Measurements from ENCODE around the gene EEF2K.
A peak's percentile ranks its signal among the peaks of the same experiment; 100 is the strongest.
"Not testable (repeated sequence)": the region's sequence is repeated elsewhere in the genome, so short reads cannot be mapped to it uniquely, and the experiment has no call there.

The EEF2K gene

DNA sequence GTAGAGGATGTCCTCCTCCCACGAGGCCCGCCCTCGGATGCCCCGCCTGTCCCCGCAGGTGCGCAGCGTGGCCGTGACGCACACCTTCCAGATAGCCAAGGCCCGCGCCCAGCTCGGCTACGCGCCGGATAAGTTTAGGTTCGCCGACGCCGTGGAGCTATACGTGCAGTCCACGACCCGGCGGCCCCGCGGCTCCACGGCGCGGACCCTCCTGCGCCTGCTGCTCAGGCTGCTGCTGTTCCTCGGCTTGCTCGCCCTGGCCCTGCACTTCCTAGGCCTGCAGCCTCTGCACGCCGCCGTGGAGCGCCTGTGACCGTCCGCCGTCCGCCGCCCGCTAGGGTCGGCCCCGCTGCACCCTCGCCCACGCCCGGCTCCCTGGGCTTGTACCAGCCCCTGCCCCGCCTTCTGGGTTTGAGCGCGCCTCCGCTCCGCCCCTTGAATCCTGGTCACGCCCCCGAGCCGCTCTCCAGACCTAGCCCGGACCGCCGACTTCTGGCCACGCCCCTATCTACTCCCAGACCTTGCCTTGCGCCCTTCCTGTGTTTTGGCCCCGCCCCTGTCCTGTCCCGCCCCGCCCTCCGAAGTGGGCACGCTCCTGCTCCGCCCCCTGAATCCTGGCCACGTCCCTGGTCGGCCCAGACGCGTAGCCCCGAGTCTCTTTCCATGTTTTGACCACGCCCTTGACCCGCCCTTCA lies 15.8 kb upstream of the EEF2K start:
- peak; percentile 100 for DNase-seq

DNA sequence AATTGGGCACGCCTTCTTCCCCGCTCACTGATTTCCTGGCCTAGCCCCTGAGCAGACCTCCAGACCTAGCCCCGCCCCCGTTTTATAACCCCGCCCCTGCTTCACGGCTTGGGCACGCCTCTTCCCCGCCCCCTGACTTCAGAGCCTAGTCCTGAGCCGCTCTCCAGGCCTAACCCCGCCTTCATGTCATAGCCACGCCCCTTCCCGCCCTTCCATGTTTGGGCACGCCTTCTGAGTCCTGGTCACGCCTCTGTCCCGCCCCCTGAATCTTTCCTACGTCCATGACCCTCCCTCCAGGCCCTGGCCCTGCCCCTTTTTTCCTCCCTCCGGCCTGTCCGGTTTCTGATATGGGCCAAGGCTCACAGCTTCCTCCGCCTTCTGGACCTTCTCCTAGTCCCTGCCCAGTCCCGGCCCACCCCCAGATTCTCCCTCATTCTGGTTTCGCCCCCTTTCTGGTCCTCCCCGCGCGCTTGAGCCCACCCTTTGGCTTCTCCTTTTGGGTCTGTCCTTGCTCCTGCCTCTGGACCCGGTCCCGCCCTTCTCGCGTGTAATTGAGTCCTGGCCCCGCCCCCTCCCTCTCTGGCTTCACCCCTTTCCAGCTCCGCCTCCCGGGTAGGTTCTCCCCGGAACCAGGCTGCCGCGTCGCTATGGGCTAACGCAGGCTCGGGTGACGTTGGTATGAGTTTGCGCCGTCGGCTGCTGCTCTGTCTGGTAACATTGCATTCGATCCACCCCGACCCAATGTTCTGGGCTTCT lies 15.1 kb upstream of the EEF2K start:
- DNase-seq: peak; percentile 100

DNA sequence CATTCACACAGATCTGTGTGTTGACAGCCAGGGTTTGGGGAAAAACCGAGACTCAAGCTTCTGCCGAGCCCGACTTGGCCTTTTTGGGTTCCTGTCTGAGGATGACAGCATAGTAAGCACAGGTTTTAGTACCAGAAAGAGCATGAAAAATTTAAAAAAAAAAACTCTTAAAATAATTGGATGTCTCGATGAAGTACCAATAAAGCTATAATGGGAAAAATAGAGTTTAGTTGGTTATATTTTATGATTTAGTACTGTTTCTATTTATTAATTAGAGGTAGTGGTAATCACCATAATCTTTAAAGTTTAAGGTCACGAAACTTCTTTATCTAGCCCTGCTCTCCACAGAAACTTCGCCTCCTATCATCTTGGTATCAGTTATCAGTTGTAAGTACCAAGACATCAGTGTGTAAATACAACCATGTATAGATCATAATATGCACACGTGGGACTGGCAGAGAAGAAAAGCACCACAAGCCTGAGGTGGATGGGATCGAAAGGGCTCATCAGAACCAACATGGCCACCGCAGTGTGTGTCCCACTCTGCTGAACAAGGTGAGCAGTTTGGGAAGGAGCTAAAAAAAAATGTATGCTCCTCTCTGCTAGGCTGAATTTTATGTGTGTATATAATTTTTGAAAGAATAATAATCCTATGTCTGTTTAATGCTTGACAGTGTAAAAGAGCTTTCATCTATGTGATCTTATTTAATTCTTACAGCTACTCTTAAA lies 14.4 kb upstream of the EEF2K start:
- DNase-seq: peak in 1 of 2 experiments; percentile 35

DNA sequence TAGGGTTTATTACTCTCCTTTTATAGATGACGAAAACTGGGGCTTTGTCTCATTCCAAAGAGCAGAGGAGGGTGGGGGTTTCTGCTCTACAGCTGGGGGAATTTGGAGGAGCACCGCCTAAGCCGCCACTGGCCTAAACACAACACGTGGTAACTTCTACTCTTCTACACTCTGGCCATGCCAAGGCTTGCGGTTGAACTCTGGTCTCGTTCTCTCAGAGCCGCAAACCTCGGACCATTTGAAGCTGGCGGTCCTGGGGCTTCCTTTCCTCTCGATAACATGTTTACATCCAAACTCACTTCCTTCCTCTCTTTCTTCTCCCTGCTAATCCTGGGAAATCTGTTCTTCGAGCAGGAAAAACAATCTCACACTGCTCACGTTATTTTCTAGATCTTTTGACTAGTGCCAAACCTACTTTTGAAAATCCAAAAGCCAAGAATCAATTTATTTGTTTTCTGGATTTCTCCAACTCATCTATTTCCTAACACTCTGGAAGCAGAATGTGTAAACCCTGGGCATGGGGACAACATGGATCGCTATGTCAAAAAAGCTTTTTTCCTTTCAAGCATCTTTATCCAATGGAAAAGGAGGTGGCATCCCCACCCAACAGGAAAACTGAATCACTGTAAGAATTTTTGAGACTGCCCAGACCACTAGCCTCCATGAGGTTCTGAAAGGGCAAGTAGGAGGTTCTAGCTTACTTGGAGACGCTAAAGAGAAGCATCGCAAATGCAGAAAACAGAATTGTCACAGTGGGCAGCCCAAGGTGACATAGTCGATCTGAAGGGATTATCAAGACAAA lies 13.6 kb upstream of the EEF2K start:
- DNase-seq: peak in 1 of 2 experiments; percentile 34

DNA sequence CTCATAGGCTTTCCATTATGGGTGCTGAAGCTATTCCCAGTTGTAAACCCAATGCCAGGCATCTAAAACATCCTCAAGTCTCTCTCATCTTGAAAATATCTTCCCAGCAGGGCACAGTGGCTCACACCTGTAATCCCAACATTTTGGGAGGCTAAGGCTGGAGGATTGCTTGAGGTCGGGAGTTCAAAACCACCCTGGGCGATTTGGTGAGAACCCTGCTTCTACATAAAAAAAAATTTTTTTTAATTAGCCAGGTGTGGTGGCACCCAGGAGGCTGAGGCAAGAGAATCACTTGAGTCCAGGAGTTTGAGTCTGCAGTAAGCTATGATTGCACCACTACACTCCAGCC lies 13.0 kb upstream of the EEF2K start:
- no peak for DNase-seq

DNA sequence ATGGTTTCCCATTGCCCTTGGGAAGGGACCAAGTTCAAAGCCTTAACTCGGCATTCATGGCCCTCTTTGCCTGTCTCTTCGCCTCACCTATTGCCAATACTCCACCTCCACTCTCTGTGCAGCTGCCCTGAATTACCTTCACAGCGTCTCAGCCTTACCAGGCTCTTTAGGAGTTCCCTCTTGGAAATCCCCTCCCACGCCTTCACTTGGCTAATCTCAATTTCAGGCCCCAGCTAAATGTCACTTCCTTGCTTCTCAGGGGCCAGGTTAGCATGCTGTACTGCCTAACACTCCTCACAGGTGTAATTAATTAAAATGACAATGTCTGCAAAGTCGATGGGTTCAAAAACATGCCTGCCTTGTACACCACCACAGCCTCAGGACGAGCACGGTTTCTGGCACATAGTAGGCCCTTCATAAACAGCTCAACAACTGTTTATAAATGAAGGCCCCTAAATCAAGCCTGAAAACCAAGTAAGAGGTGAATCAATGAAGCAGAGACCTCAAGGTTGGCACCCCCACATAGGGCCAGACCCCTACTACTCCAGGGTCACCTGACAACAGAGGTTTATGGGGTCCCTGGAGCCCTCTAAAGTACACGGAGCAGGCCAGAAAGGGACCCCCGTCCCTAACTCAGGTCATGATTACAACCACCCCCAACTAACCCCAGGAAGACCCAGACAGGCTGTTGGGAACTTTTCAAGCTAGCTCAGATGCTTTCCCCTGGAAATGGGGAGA lies 11.2 kb upstream of the EEF2K start:
- DNase-seq: no peak

DNA sequence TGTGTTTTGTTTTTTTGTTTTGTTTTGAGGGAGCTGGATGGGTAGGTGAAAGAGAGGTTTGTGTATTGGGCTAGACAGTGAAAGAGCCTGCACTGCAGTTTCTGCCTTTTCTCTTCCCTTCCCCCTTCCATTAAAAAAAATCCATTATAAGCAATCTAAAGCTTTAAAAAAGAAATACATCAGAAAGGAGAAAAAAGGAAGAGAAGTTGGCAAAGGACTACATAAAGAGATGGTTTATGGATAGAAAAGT lies 10.7 kb upstream of the EEF2K start:
- no peak for DNase-seq

DNA sequence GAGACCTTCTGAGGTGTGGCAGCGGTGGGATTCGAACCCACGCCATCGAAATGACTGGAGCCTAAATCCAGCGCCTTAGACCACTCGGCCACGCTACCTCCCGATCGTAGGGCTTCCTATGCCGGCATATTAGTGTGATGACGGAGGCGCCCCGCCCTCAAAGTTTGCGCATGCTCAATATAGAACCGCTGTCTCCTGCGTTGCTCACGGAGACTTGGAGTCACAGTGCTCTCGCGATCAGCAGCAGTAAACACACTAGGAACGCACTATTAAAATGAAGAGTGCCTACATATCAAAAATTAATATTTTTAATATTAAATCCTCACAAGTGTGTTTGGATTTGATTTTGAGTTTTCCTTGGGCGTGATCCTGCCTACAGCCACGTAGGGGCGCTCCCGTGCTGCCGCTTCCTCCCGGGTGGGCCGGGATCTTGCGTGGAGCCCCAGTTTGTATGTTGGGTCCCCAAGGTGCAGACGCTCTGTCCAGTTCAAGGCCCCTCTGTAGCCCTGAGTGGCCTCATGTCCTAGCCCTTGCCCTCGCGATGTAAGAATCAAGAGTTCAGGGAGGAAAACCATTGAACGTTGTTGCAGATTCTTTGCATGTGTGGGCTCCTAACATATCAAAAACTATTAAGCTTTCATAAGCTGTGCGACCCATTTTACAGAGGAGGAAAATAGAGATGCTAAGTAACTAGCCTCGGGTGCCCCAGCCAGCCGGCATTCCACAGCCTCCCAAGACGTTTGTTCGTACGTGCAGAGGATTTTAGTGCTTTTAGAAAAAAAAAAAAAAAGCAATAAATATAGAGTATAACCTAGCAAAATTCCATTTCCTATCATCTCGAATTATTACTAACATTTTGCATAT lies 10.2 kb upstream of the EEF2K start:
- DNase-seq: peak; percentile 84 to 88

DNA sequence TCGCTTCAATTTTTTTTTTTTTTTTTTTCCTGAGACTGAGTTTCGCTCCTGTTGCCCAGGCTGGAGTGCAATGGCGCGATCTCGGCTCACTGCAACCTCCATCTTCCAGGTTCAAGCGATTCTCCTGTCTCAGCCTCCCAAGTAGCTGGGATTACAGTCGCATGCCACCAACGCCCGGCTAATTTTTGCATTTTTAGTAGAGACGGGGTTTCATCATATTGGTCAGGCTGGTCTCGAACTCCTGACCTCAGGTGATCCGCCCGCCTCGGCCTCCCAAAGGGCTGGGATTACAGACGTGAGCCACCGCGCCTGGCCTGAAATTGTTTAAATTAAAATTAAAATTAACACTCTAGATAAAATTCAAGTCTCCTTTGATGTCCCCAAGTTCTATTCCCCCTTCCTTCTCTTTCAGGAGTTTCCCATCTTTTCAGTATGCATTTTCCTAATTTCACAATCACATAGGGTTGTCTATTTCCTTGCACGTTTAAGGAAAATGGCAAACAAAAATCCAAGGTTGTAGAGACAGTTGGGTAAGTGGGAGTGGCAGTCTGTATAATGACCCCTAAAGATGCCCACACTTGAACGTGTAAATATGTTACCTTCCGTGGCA lies 9.4 kb upstream of the EEF2K start:
- DNase-seq: not testable (repeated sequence)

DNA sequence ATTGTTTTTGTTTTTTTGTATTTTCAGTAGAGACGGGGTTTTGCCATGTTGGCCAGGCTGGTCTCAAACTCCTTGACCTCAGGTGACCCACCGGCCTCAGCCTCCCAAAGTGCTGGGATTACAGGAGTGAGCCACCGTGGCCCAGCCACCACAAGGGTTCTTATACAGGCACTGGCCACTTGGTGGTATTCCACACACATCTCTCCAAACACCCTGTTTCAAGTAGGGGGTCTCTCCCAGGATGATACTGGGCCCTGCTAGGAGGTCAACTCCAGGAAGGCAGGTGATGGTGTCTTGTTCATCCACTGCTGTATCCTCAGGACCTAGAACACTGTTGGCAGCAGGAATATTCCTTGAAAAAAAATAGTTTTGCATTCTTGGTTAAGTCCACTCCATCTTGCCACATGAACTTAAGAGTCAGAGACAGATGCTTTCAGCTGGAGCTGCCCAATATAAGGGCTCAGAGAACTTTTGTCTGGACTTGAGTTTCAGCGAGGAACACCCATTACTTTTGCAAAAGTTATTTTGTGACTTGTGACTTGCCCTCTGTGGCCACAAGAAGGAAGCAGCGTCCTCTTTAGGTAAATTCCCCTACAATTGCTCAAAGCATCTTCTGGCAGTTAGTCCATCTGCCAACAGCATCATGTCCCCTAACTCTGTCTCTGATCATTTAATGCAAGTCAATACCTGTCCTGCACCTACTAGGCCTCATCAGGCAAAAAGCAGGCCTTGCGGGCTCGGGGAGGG lies 7.4 kb upstream of the EEF2K start:
- no peak for DNase-seq

DNA sequence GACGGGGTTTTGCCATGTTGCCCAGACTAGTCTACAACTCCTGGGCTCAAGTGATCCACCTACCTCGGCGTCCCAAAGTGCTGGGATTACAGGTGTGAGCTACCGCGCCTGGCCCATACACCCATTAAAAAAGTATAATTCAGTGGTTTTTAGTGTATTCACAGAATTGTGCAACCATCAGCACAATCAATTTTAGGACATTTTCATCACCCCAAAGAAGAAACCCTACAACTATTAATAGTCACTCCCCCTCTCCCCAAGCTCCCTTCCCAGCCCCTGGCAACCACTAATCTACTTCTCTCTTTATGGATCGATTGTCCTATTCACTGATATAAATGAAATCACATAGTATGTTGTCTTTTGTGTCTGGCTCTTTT lies 3.8 kb upstream of the EEF2K start:
- no peak for DNase-seq

DNA sequence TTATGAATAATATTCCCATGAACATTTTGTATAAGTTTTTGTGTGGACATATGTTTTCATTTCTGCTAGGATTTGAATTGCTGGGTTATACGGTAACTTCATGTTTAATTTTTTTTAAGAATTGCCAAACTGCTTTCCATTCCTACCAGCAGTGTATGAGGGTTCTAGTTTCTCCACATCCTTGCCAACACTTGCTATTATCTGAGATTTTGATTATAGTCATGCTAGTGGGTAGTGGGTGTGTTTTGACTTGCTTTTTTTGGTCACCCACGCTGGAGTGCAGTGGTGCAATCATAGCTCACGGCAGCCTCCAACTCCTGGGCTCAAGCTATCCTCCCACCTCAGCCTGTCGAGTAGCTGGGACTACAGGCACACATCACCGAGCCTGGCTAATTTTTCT lies 3.0 kb upstream of the EEF2K start:
- no peak for DNase-seq

DNA sequence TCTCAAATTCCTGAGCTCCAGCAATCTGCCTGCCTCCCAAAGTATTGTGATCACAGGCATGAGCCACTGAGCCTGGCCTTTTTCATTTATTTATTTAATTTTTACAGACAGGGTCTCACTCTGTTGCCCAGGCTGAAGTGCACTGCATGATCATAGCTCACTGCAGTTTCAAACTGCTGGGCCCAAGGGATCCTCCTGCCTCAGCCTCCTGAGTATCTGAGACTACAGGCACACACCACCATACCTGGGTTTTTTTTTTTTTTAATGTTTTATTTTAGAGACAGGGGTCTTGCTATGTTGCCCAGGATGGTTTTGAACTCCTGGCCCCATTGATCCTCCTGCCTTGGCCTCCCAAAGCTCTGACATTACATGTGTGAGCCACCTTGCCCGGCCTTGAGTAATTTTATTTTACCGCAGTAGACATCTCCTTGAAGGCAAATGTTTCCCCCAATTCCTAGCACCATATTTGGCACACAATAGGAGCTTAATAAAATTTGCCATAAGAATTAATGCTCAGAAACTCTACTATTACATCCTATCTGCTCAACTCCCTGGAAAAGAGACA lies 1.9 kb upstream of the EEF2K start:
- no peak for DNase-seq

DNA sequence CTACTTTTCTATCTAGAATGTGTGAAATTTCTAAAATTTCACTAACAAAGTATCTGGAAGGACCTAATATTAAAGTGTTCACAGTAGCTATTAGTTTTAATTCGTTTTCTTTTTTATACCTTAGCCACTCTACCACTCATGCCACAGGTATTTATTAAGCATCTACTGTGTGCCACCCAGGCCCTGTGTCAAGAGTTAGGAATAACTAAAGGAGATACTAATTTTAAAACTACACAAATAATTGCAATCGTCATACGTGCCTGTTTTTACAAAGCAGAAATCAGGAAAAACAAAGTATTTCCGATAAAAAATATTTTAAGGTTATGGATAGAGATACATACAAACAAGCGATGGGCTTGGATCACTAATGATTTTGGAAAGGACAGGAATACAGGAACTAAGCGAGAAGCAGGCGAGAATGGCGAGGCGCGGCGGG lies 483 bp upstream of the EEF2K start:
- DNase-seq: no peak

DNA sequence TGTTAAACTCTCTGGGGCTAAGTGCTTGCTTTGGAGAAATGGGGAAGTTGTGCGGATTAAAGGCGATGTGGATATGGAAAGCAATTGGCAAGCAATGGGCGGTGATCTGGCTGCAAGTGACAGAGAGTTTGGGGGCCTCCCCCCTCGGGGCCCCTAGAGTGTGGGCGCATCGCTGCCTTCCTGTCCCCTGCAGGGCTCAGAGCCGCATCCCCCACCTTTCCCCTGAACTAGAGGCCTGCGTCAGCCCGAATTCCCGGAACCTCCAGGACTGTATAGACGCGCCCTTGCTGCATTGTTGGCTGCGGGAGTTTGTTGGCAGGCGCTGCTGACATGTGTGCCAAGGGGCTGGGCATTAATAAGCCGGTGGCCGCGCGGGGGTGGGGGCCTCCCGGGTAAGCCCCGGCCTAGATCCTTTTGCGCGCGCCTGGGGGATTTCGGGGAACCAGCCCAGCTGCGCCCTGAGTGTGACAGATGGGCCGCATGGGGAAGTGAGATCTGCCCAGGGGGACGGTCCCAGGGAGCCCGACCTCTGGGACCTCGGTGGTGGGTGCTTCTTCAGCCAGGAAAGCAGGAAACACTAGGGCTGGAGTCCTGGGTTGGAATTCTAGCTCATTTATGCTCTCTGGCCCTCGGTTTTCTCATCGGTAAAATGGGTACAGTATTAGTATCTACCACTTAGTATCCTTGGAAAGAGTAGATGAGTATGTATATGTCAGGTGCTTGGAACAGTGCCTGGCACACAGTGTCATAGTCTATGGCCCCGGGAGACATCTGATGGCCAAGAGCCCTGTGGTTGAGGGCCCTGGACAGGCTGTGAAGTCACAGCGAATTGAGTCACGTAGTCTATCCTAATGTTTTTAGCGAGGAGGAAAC lies 1.0 kb downstream of the EEF2K start:
- peak; percentile 76 to 83 for DNase-seq

DNA sequence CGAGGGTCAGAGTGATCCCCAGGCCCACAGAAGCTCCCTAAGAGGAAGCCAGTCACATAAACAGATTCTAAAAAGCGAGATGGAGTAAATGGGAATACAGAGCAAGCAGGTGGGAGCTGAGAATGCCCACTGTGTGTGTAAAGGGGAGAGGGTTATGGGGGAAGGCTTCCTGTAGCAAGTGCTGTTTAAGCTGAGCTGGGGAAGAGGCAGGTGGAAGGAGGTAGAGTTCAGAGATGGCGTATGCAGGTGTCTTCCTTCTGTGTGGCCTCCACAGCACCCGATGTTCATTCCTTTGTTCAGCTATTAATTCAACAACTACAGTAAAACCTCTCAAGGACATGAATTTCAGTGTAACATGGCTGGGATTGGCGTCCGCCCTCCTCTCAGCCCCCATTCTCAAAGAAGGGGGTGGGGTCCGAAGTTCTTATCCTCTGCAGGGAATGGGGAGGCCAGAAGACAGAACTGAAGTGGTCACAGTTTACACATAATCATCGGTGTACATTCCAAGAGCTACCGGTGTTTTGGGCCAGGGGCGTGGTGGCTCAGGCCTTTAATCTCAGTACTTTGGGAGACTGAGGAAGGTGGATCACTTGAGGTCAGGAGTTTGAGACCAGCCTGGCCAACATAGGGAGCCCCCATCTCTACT lies 1.8 kb downstream of the EEF2K start:
- DNase-seq: no peak

DNA sequence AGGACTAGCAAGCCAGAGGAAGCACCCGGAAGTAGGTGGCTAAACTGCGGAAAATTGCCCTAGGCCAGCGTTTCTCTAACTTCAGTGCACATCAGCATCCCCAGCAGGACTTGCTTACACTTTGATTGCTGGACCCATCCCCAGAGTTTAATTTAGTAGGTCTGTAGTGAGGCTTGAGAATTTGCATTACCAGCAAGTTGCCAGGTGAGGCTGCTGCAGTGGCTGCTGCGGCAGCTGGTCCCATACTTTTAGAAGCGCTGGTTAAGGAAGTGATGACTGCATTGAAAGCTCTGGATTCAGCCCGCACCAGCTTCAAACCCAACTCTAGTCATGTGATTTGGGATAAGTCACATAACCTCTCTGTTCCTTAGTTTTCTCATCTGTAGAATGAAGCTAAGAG lies 4.2 kb downstream of the EEF2K start:
- no peak for DNase-seq

DNA sequence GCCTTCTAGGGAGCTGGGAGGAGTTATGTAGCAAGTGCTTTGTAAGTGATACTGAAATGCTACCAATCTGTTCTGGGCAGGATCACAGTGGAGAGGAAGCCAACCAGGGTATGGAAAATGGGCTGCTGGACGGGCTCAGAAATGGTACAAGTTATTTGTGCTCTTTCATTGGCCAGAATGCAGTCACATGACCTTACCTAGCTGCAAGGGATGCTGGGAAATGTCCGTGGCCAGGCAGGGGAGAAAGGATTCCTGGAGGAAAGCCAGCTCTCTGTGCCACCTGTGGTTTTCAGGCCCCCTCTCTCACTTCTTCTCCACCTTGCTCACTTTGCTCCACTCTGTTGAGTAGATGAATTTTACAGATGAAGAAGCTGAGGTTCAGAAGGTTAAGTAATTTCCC lies 4.8 kb downstream of the EEF2K start:
- DNase-seq: no peak

DNA sequence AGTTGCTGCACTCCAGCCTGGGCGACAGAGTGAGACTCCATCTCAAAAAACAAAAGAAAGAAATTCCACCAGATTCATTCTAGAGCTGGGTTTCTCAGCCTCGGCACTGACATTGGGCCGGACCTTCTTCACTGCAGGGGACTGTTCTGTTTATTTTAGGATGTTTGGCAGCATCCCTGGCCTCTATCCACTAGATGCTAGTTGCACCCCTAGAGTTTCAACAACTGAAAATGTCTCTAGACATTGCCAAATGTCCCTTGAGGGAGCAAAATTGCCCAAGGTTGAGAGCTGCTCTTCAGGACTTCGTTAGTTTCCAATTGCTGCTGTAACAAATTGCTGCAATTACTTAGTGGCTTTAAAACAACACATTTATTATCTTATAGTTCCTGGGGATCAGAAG lies 7.2 kb downstream of the EEF2K start:
- DNase-seq: no peak
